ENCODE results near the gene EPHB1.

Gene EPHB1

GRCh38 chr3:134922101-134922500, 127.0 kb downstream of the EPHB1 start:
- DNase-seq: no peak

- DNase-seq: no peak
These were observed 127.8 kb downstream of the EPHB1 start for GRCh38 chr3:134922866-134923265.

GRCh38 chr3:134923286-134923685, 128.2 kb downstream of the EPHB1 start:
- DNase-seq: no peak

- DNase-seq: no peak
These were observed 132.5 kb downstream of the EPHB1 start for GRCh38 chr3:134927599-134927998.

GRCh38 chr3:134928392-134928791, 133.3 kb downstream of the EPHB1 start:
- no peak for DNase-seq

- no peak for DNase-seq
These were observed 133.8 kb downstream of the EPHB1 start for GRCh38 chr3:134928819-134929218.

GRCh38 chr3:134929976-134930375, 134.9 kb downstream of the EPHB1 start:
- no peak for DNase-seq

GRCh38 chr3:134931045-134931785, 136.2 kb downstream of the EPHB1 start:
- no peak for DNase-seq

GRCh38 chr3:134932035-134932434, 137.0 kb downstream of the EPHB1 start:
- no peak for DNase-seq

- no peak for DNase-seq
These were observed 138.9 kb downstream of the EPHB1 start for GRCh38 chr3:134933997-134934396.

GRCh38 chr3:134934933-134935332, 139.9 kb downstream of the EPHB1 start:
- DNase-seq: no peak

GRCh38 chr3:134937256-134938028, 142.4 kb downstream of the EPHB1 start:
- no peak for DNase-seq

- DNase-seq: no peak
These were observed 143.0 kb downstream of the EPHB1 start for GRCh38 chr3:134938029-134938525.

- DNase-seq: no peak
These were observed 144.9 kb downstream of the EPHB1 start for GRCh38 chr3:134939978-134940377.

- no peak for DNase-seq
These were observed 146.8 kb downstream of the EPHB1 start for GRCh38 chr3:134941820-134942219.

GRCh38 chr3:134944429-134944828, 149.4 kb downstream of the EPHB1 start:
- DNase-seq: no peak

GRCh38 chr3:134949150-134949549, 154.1 kb downstream of the EPHB1 start:
- no peak for DNase-seq

- no peak for DNase-seq
These were observed 157.3 kb downstream of the EPHB1 start for GRCh38 chr3:134952371-134952770.

GRCh38 chr3:134955874-134956273, 160.8 kb downstream of the EPHB1 start:
- no peak for DNase-seq

GRCh38 chr3:134956395-134956794, 161.3 kb downstream of the EPHB1 start:
- no peak for DNase-seq

- no peak for DNase-seq
These were observed 161.8 kb downstream of the EPHB1 start for GRCh38 chr3:134956844-134957243.

- no peak for DNase-seq
These were observed 164.5 kb downstream of the EPHB1 start for GRCh38 chr3:134959516-134959915.

GRCh38 chr3:134964226-134964625, 169.2 kb downstream of the EPHB1 start:
- no peak for DNase-seq

- no peak for DNase-seq
These were observed 170.9 kb downstream of the EPHB1 start for GRCh38 chr3:134965865-134966481.

Measured in stimulated activated CD4-positive, alpha-beta T cell treated with anti-CD3 and anti-CD28 coated beads, Interleukin-1b, Interleukin-23, amount 100 ng/mL, for 48 hours (primary cell).